Peyer's patch (tissue), 4 donors: Measurements from ENCODE around the gene AHDC1. TPM values are rescaled to one million over a fixed set of nuclear protein-coding genes. Genes with fewer than 3 reads are reported as not detected.

Experiments
- DNase-seq, 3 donors: peaks; one replicate each; pipeline ENCODE4 v3.0.0-alpha.2; 2017 to 2019
- H3K27ac ChIP-seq, 4 donors: fragments of 200-600 bp; sonication (generic); one replicate each; pipeline ENCODE4 v1.5.1; 2016 to 2019
- H3K27me3 ChIP-seq, 2 donors: fragments of 200-600 bp; sonication (generic); one replicate each; pipeline ENCODE4 v1.5.1; 2019
- H3K36me3 ChIP-seq, 3 donors: fragments of 200-600 bp; sonication (generic); one replicate each; pipeline ENCODE4 v1.5.1; 2016 to 2019
- H3K4me1 ChIP-seq, 4 donors: fragments of 200-600 bp; sonication (generic); one replicate each; pipeline ENCODE4 v1.5.1; 2016 to 2019
- H3K4me3 ChIP-seq, 4 donors: fragments of 200-600 bp; sonication (generic); 1 replicate in 3 of 4; 2 replicates in 1 of 4; pipeline ENCODE4 v1.5.1; 2016 to 2019; ENCODE audit warnings: mild to moderate bottlenecking in 1 of 4
- H3K9me3 ChIP-seq, 4 donors: fragments of 200-600 bp; sonication (generic); one replicate each; pipeline ENCODE4 v1.5.1; 2016 to 2019; ENCODE audit warnings: mild to moderate bottlenecking in 1 of 4
- CTCF ChIP-seq, 6 experiments: fragments of 450-650 bp in 4 of 6; fragments of 200-600 bp in 2 of 6; sonication (generic) in 1 of 6; IDR thresholded peaks; one replicate each; pipeline ENCODE4 v1.5.1; 2017 to 2019; ENCODE audit warnings: antibody characterized with exemption in 6 of 6, mild to moderate bottlenecking in 3 of 6, moderate library complexity in 1 of 6
- POLR2A ChIP-seq, 2 donors: fragments of 450-650 bp; IDR thresholded peaks; one replicate each; pipeline ENCODE4 v1.5.1; 2017; ENCODE audit warnings: antibody characterized with exemption in 2 of 2, mild to moderate bottlenecking in 2 of 2, moderate library complexity in 2 of 2
- total RNA-seq, 4 donors: library from RNA; depleted of rRNA; stranded (reverse); fragments of >200 nt; gene quantifications; one replicate each; pipeline ENCODE4 v1.1.0, GENCODE V29; 2016

Gene AHDC1
- total RNA-seq, 4 donors from 2014 or later: 7.0 to 21.5 (median 12.0) TPM

GRCh38 chr1:27609618-27610240 is 5.8 kb upstream of the AHDC1 start:
- Histone ChIP-seq H3K4me1 (peaks cover 0 to 12% (median 8%) of the 10 kb centered on the region in 4 donors), H3K36me3 (no peaks in the 10 kb centered on the region), H3K27ac (peak overlapping the region in 1 of 4 donors; percentile 40), H3K4me3 (no peak overlapping the region), H3K27me3 (no peaks in the 10 kb centered on the region), H3K9me3 (no peaks in the 10 kb centered on the region)
- TF ChIP-seq CTCF (IDR thresholded peaks at IDR 0.05) (no peak), POLR2A (IDR thresholded peaks at IDR 0.05) (no peak)
- DNase-seq: no peak

- H3K36me3 ChIP-seq: no peaks in the 10 kb centered on the region
- no peak overlapping the region for H3K4me3 ChIP-seq
- DNase-seq: no peak
- no peaks in the 10 kb centered on the region for H3K27me3 ChIP-seq
- TF ChIP-seq POLR2A (IDR thresholded peaks at IDR 0.05) (no peak), CTCF (IDR thresholded peaks at IDR 0.05) (no peak)
- H3K4me1 ChIP-seq: peaks cover 0 to 16% (median 8%) of the 10 kb centered on the region in 4 donors
- H3K9me3 ChIP-seq: no peaks in the 10 kb centered on the region
- peak overlapping the region in 1 of 4 donors; percentile 40 for H3K27ac ChIP-seq
Observed at GRCh38 chr1:27609210-27609555, 5.2 kb upstream of the AHDC1 start.

GRCh38 chr1:27607239-27607804 is 3.4 kb upstream of the AHDC1 start:
- no peak for DNase-seq
- no peak overlapping the region for H3K27ac ChIP-seq
- no peak for TF ChIP-seq POLR2A (IDR thresholded peaks at IDR 0.05)
- no peak for TF ChIP-seq CTCF (IDR thresholded peaks at IDR 0.05)

GRCh38 chr1:27606708-27607238 is 2.8 kb upstream of the AHDC1 start:
- H3K9me3 ChIP-seq: no peaks in the 10 kb centered on the region
- TF ChIP-seq POLR2A (IDR thresholded peaks at IDR 0.05): no peak
- no peak for TF ChIP-seq CTCF (IDR thresholded peaks at IDR 0.05)
- no peaks in the 10 kb centered on the region for H3K36me3 ChIP-seq
- no peak overlapping the region for H3K27ac ChIP-seq
- H3K27me3 ChIP-seq: no peaks in the 10 kb centered on the region
- no peak for DNase-seq
- H3K4me1 ChIP-seq: peaks cover 4 to 26% (median 17%) of the 10 kb centered on the region in 4 donors
- no peak overlapping the region for H3K4me3 ChIP-seq

More at GRCh38 chr1:27607239-27607804, 3.4 kb upstream of the AHDC1 start:
- Histone ChIP-seq H3K4me1 (peaks cover 0 to 21% (median 14%) of the 10 kb centered on the region in 4 donors), H3K4me3 (no peak overlapping the region), H3K9me3 (no peaks in the 10 kb centered on the region), H3K36me3 (no peaks in the 10 kb centered on the region), H3K27me3 (no peaks in the 10 kb centered on the region)

- Histone ChIP-seq H3K4me3 (no peak overlapping the region), H3K36me3 (no peaks in the 10 kb centered on the region), H3K4me1 (peaks cover 5 to 32% (median 21%) of the 10 kb centered on the region in 4 donors), H3K9me3 (no peaks in the 10 kb centered on the region), H3K27me3 (no peaks in the 10 kb centered on the region), H3K27ac (no peak overlapping the region)
- peak in 2 of 3 donors; percentile 61 to 76 for DNase-seq
- TF ChIP-seq POLR2A (IDR thresholded peaks at IDR 0.05) (no peak), CTCF (IDR thresholded peaks at IDR 0.05) (peak; percentile 68 to 92 (median 83))
Observed at GRCh38 chr1:27605796-27606707, 2.1 kb upstream of the AHDC1 start.
